WTC11 (cell line): ENCODE measurements around the gene CCP110. TPM values are rescaled to one million over a fixed set of nuclear protein-coding genes. Genes with fewer than 3 reads are reported as not detected.

ENCODE experiments used
- ATAC-seq: fragments of 200-7000 bp; cut with Tn5 transposase; 2 replicates; pipeline ENCODE4 v1.10.0; 2021; ENCODE audit warnings: mild to moderate bottlenecking, moderate library complexity
- CTCF ChIA-PET: fragments of 300-600 bp; sonication (Branson Sonifier 250); formaldehyde crosslinking; loops from one replicate; lab custom pipeline; 2021; ENCODE audit warnings: antibody characterized with exemption; lab: Charles Lee
- POLR2A ChIA-PET: fragments of 350-600 bp; sonication (Branson Sonifier 250); formaldehyde crosslinking; loops from one replicate; lab custom pipeline; 2021; ENCODE audit warnings: antibody characterized with exemption; lab: Charles Lee
- DNase-seq: peaks from one replicate; pipeline ENCODE4 v3.0.0; 2021; ENCODE audit warnings: low spot score
- H3K27ac Mint-ChIP-seq: 2 replicates; pipeline ENCODE4 v1.8.0; 2021; ENCODE audit warnings: mixed read lengths
- H3K27me3 Mint-ChIP-seq: 2 replicates; pipeline ENCODE4 v1.8.0; 2021; ENCODE audit warnings: low read depth, mild to moderate bottlenecking, moderate library complexity, mixed read lengths
- H3K36me3 Mint-ChIP-seq: 2 replicates; pipeline ENCODE4 v1.8.0; 2021; ENCODE audit warnings: mixed read lengths
- H3K4me1 Mint-ChIP-seq: 2 replicates; pipeline ENCODE4 v1.8.0; 2022; ENCODE audit warnings: mixed read lengths
- H3K4me3 Mint-ChIP-seq: 2 replicates; pipeline ENCODE4 v1.8.0; 2021; ENCODE audit warnings: mild to moderate bottlenecking, moderate library complexity, mixed read lengths
- H3K9me3 Mint-ChIP-seq: 2 replicates; pipeline ENCODE4 v1.8.0; 2021; ENCODE audit warnings: mixed read lengths
- ARID4B ChIP-seq: sonication (generic); formaldehyde crosslinking; IDR thresholded peaks from 2 replicates; pipeline ENCODE4 v1.8.0; 2023; ENCODE audit warnings: missing genetic modification reagents, mild to moderate bottlenecking, borderline replicate concordance
- CREB1 ChIP-seq: sonication (generic); formaldehyde crosslinking; IDR thresholded peaks from 2 replicates; pipeline ENCODE4 v1.8.0; 2023; ENCODE audit warnings: mild to moderate bottlenecking, missing genetic modification reagents
- CTCF ChIP-seq: fragments of 200-600 bp; IDR thresholded peaks from 2 replicates; pipeline ENCODE4 v1.8.0; 2022; ENCODE audit warnings: antibody characterized with exemption
- GTF2I ChIP-seq: fragments of 250-450 bp; sonication (Bioruptor Pico); conservative IDR thresholded peaks from 2 replicates; pipeline ENCODE4 v1.4.0; 2021; ENCODE audit warnings: mild to moderate bottlenecking
- JUN ChIP-seq: sonication (generic); formaldehyde crosslinking; IDR thresholded peaks from 2 replicates; pipeline ENCODE4 v1.8.0; 2023; ENCODE audit warnings: mild to moderate bottlenecking, missing genetic modification reagents
- NFATC4 ChIP-seq: fragments of 250-450 bp; sonication (Bioruptor Pico); IDR thresholded peaks from 2 replicates; pipeline ENCODE4 v1.9.0; 2021; ENCODE audit warnings: mild to moderate bottlenecking
- NR1H2 ChIP-seq: sonication (generic); formaldehyde crosslinking; IDR thresholded peaks from 2 replicates; pipeline ENCODE4 v1.9.0; 2021; ENCODE audit warnings: mild to moderate bottlenecking, moderate library complexity, missing genetic modification reagents
- NR3C1 ChIP-seq: sonication (generic); formaldehyde crosslinking; conservative IDR thresholded peaks from 2 replicates; pipeline ENCODE4 v1.8.1; 2023; ENCODE audit warnings: low read depth, mild to moderate bottlenecking, missing genetic modification reagents
- SMAD3 ChIP-seq: sonication (generic); formaldehyde crosslinking; IDR thresholded peaks from 2 replicates; pipeline ENCODE4 v1.8.0; 2022; ENCODE audit warnings: missing genetic modification reagents, mild to moderate bottlenecking, borderline replicate concordance
- SOX15 ChIP-seq: fragments of 250-450 bp; sonication (Bioruptor Pico); IDR thresholded peaks from 2 replicates; pipeline ENCODE4 v1.9.0; 2021; ENCODE audit warnings: mild to moderate bottlenecking
- TEAD4 ChIP-seq: sonication (generic); formaldehyde crosslinking; IDR thresholded peaks from 2 replicates; pipeline ENCODE4 v1.8.0; 2022; ENCODE audit warnings: mild to moderate bottlenecking, missing genetic modification reagents
- ZNF121 ChIP-seq: sonication (generic); formaldehyde crosslinking; IDR thresholded peaks from 2 replicates; pipeline ENCODE4 v1.8.0; 2023; ENCODE audit warnings: missing genetic modification reagents
- ZNF263 ChIP-seq: sonication (generic); formaldehyde crosslinking; IDR thresholded peaks from 2 replicates; pipeline ENCODE4 v1.8.1; 2022; ENCODE audit warnings: low read depth, mild to moderate bottlenecking, moderate library complexity, missing genetic modification reagents
- ZNF416 ChIP-seq: fragments of 250-450 bp; sonication (Bioruptor Pico); IDR thresholded peaks from 2 replicates; pipeline ENCODE4 v1.9.0; 2021; ENCODE audit warnings: mild to moderate bottlenecking, inconsistent platforms
- total RNA-seq: library from RNA; stranded (reverse); gene quantifications from 3 replicates; pipeline ENCODE4 v1.2.3, GENCODE V29; 2021
- TF ChIP-seq, protein P1 (sequence below): sonication (generic); formaldehyde crosslinking; IDR thresholded peaks from 2 replicates; pipeline ENCODE4 v1.8.1; 2023; ENCODE audit warnings: mild to moderate bottlenecking, missing genetic modification reagents, borderline replicate concordance
- TF ChIP-seq, protein P2 (sequence below): fragments of 250-450 bp; sonication (Bioruptor Pico); IDR thresholded peaks from 2 replicates; pipeline ENCODE4 v1.9.0; 2021; ENCODE audit warnings: mild to moderate bottlenecking

CCP110 gene
- total RNA-seq, 1 experiment from 2014 or later = 23.9 TPM

DNA sequence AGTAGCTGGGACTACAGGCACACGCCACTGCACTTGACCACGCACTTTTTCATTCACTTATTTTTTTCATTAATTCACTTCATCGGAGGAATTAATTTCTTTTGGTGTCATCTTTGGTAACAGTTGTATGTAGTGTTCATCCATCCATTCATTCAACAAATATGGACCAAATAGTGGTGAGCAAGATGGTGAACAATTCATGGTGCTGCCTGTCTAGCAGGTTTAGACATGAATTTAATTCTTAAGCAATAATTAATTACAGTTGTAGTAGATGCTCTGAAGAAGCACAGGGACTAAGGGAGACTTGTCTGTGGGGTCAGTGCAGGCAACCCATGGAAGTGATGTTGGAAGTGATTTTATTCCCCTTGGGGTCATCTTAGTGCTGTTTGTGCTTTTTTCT is 24.3 kb upstream of the CCP110 start (continued):
- TF ChIP-seq NR1H2 = no peak

- H3K4me3 Mint-ChIP-seq = no peak overlapping the region
- H3K9me3 Mint-ChIP-seq = no peaks in the 10 kb centered on the region
- ChIA-PET CTCF (interaction anchor here (0.6 to 3.2 kb wide), 34 partner anchors 9 to 496 kb away, joined by 3 to 32 read pairs (median 4); partner anchors contain the start of genes CCP110, GDE1, TMC5 and VPS35L), POLR2A (interaction anchor here (1.0 to 1.5 kb wide), 2 partner anchors 22 to 113 kb away, joined by 3 read pairs; partner anchors contain the start of gene CCP110)
- peak; percentile 79 for DNase-seq
- no peaks in the 10 kb centered on the region for H3K27me3 Mint-ChIP-seq
- peak; percentile 61 for ATAC-seq
- peaks cover 60% of the 10 kb centered on the region for H3K36me3 Mint-ChIP-seq
- H3K4me1 Mint-ChIP-seq = no peaks in the 10 kb centered on the region
- TF ChIP-seq JUN (CRISPR knock-in tag) (no peak), TEAD4 (CRISPR knock-in tag) (no peak), ZNF121 (peak; percentile 95; the same call in 1 of the 2 replicates), CTCF (peak; percentile 63), GTF2I (CRISPR knock-in tag) (peak; percentile 95), ZNF263 (no peak)
- TF ChIP-seq, protein P1, sequence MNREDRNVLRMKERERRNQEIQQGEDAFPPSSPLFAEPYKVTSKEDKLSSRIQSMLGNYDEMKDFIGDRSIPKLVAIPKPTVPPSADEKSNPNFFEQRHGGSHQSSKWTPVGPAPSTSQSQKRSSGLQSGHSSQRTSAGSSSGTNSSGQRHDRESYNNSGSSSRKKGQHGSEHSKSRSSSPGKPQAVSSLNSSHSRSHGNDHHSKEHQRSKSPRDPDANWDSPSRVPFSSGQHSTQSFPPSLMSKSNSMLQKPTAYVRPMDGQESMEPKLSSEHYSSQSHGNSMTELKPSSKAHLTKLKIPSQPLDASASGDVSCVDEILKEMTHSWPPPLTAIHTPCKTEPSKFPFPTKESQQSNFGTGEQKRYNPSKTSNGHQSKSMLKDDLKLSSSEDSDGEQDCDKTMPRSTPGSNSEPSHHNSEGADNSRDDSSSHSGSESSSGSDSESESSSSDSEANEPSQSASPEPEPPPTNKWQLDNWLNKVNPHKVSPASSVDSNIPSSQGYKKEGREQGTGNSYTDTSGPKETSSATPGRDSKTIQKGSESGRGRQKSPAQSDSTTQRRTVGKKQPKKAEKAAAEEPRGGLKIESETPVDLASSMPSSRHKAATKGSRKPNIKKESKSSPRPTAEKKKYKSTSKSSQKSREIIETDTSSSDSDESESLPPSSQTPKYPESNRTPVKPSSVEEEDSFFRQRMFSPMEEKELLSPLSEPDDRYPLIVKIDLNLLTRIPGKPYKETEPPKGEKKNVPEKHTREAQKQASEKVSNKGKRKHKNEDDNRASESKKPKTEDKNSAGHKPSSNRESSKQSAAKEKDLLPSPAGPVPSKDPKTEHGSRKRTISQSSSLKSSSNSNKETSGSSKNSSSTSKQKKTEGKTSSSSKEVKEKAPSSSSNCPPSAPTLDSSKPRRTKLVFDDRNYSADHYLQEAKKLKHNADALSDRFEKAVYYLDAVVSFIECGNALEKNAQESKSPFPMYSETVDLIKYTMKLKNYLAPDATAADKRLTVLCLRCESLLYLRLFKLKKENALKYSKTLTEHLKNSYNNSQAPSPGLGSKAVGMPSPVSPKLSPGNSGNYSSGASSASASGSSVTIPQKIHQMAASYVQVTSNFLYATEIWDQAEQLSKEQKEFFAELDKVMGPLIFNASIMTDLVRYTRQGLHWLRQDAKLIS = no peak
- TF ChIP-seq, protein P2, sequence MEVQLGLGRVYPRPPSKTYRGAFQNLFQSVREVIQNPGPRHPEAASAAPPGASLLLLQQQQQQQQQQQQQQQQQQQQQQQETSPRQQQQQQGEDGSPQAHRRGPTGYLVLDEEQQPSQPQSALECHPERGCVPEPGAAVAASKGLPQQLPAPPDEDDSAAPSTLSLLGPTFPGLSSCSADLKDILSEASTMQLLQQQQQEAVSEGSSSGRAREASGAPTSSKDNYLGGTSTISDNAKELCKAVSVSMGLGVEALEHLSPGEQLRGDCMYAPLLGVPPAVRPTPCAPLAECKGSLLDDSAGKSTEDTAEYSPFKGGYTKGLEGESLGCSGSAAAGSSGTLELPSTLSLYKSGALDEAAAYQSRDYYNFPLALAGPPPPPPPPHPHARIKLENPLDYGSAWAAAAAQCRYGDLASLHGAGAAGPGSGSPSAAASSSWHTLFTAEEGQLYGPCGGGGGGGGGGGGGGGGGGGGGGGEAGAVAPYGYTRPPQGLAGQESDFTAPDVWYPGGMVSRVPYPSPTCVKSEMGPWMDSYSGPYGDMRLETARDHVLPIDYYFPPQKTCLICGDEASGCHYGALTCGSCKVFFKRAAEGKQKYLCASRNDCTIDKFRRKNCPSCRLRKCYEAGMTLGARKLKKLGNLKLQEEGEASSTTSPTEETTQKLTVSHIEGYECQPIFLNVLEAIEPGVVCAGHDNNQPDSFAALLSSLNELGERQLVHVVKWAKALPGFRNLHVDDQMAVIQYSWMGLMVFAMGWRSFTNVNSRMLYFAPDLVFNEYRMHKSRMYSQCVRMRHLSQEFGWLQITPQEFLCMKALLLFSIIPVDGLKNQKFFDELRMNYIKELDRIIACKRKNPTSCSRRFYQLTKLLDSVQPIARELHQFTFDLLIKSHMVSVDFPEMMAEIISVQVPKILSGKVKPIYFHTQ (CRISPR knock-in tag) = no peak
- no peak overlapping the region for H3K27ac Mint-ChIP-seq
Measured at GRCh38 chr16:19502395-19503131, 21.2 kb upstream of the CCP110 start.

DNA sequence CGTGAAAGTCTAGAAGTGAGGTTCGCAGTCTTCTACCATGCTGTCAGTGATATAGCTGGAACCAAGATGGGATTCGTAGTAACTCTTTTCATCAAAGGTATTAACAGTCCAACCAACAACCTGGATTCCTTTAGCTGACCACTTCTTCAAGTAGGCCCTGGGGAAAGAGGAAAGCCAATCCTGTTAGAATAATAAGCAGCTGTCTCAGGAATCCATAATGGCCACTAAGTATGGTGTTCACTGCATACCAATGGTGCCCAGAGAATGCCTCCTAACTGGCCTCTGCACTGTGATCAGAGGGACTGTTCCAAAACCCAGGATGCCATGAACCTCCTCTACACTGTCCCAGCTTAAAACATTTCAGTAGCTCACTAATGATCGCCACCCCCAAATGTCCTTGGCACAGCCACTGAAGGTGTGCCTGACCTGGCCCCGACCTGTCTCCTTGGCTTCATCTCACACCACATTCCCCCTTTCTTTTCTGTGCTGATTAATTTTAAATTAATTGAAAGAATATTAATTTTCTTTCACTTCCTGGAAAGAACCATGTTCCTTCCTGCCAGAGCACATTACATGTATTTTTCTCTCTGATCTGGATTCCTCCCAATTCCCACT is 20.2 kb upstream of the CCP110 start:
- H3K36me3 Mint-ChIP-seq = peaks cover 57% of the 10 kb centered on the region
- ChIA-PET CTCF (interaction anchor here (1.0 to 3.2 kb wide), 13 partner anchors 11 to 418 kb away, joined by 3 to 32 read pairs (median 10); partner anchors contain the start of genes CCP110 and VPS35L), POLR2A (interaction anchor here (1.5 kb wide), 1 partner anchor 21 kb away, joined by 3 read pairs; the partner anchor contains the start of gene CCP110)
- ATAC-seq (no peak), DNase-seq (no peak)
- H3K4me1 Mint-ChIP-seq = no peaks in the 10 kb centered on the region
- H3K27me3 Mint-ChIP-seq = no peaks in the 10 kb centered on the region
- no peak overlapping the region for H3K27ac Mint-ChIP-seq
- no peaks in the 10 kb centered on the region for H3K9me3 Mint-ChIP-seq
- no peak overlapping the region for H3K4me3 Mint-ChIP-seq
- TF ChIP-seq SMAD3 = no peak
- no peak for TF ChIP-seq NR3C1 (CRISPR knock-in tag)
- no peak for TF ChIP-seq ZNF416 (CRISPR knock-in tag)
- no peak for TF ChIP-seq NFATC4
- TF ChIP-seq GTF2I (CRISPR knock-in tag) = no peak
- no peak for TF ChIP-seq CREB1 (CRISPR knock-in tag)
- no peak for TF ChIP-seq SOX15
- TF ChIP-seq ARID4B = no peak
